PFSK-1 (cell line): Measurements from ENCODE around the gene RNASEH2C.

Experiments
- POLR2AphosphoS5 ChIP-seq: IDR thresholded peaks from 2 replicates; pipeline ENCODE4 v1.6.1; 2012; ENCODE audit warnings: low read depth, mild to moderate bottlenecking, control low read depth, low read length, moderate library complexity
- TAF1 ChIP-seq: IDR thresholded peaks from 2 replicates; pipeline ENCODE4 v1.6.1; 2012; ENCODE audit warnings: low read length, control low read depth, borderline replicate concordance; ENCODE audit not compliant: insufficient read depth

GRCh38 chr11:65716774-65717405 is 3.7 kb downstream of the RNASEH2C start:
- no peak for TF ChIP-seq POLR2AphosphoS5
- no peak for TF ChIP-seq TAF1
